Measurements from ENCODE around the gene USP32.

Gene USP32

DNA sequence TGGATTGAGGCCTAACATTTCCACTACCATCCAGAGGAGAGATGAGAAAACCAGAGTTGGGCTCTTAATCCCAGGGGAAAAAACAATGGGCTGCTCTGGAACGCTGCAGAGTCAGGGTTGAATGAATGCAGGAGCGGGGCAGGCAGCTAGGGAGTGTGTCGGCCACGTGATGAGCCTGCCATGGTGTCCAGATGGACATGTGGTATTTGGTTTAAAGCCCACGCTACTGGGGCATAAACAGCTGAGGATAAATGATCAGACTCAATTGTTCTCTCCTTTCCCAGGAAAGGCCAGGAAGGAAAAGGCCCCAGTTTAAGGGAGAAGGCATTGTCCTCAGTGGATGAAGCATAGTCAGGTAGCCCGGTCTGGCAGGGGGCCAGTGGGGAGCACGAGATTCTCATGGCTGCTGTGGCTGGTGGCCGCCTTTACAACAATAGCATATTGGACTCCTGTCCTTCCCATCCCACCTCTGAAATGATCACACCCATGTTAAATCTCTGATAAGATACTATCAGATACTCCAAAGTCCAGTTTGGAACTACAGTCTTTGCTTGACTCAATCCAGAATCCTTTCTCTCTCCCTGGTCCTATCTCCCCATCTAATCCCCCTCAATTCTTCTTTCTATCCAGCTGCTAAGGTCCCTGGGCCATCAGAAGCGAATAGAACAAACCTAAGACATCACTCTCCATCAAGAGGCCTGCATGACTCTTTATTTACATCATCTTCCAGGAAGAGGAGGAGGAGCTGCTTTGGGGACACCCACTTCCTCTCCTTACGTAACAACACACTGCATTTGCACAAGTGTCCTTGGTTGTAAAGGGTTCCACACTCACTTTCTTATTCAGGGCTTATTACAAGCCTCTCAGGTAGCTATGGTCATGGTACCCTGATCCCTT lies 221.8 kb downstream of the USP32 start:
- no peak for DNase-seq

DNA sequence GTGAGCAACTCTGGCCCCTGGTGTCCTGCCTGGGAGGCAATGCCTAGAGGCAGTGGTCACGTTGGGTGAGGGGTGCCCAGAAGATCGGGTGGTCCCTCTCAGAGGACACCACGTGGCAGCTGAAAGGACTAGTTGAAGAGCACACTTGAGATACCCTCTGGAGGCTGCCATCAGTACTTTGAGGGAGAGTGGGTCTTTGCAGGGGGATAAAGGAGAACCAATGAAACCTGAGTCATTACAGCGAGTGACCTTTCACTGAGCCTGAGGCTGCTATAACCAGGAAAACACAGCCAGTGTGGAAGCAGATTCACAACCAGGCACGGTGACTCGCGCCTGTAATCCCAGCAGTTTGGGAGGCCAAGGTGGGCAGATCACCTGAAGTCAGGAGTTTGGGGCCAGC lies 223.3 kb downstream of the USP32 start:
- DNase-seq: no peak

DNA sequence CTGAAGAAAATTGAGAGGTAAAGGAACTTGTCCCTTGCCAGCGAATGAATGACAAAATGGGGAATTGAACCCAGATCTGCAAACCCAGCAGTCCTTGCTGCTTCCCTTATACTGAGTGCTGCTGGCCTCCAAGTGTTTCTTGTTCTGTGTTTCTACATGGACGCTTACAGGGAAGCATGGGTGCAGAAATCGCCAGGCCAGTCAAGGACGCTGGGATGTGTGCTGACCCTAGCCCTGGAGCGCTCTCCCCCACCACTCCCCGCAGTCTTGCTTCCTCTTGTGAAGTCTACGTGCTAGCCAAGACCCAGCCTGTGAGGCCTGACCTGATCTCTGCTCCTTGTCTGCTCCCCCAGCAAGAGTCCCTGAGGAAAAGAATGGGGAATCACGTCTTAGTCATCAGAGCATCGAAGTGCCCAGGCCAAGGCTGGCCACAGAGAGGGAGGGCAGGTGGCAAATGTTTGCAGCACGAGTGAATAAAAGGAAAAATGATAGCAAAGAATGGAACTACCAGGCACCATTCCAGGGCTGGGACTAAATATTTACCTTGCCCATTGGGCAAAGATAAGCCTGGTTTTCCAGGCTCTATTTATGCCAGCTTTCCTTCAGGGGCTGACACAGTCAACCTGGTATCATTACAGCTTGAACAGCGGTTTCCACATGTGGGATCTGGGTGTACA lies 224.7 kb downstream of the USP32 start:
- no peak for DNase-seq

DNA sequence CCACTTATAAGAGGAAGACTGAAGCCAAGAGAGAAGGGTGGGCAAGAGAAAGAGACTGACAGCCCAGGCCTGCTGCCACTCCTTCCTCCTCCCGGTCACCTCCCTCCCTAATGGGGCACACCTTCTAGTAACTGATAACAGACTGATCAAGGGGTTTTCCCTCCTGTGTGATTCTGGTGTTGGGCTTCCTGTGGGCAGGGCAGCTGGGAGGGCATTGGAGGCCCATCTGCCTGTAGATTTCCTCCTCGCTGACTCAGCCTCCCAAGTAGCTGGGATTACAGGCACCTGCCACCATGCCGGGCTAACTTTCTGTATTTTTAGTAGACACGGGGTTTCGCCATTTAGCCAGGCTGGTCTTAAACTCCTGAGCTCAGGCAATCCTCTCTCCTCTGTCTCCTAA lies 226.0 kb downstream of the USP32 start:
- peak; percentile 31 for DNase-seq

DNA sequence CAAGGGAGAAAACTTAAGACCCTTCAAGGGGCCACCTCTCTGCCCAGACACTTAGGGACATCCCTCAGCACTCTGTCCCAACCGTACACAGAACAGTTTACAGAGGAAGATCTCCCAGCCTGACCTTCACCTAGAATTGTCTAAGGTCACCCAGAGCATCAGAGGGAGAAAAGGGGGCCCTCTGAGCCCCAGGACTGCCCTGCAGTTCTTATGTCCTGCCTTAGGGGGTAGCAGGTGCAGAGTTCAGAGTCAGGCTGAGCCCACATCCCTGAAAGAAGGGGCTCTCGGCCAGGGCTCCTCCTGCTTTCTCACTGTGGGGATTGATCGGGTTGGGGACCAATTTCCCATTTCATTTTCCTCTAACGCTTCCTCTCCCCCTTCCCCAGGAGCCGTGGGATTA lies 226.7 kb downstream of the USP32 start:
- DNase-seq: no peak

DNA sequence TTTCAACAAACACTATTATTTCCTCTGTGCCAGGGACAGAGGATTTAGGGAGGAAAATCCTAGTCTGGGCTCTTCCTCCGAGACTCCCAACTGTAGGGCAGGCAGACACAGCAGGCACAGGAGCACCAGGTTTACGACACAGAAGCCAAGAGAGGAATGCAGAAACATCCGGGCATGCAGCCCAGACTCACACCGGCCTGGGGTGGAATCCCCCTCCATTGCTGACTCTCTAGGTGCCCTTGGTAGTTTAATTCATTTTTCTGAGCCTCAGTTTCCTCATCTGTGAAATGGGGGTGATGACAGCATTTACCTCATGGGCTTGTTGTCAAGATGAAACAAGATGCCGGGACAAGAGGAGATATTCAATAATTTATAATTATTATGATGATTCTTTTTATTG lies 227.2 kb downstream of the USP32 start:
- no peak for DNase-seq

DNA sequence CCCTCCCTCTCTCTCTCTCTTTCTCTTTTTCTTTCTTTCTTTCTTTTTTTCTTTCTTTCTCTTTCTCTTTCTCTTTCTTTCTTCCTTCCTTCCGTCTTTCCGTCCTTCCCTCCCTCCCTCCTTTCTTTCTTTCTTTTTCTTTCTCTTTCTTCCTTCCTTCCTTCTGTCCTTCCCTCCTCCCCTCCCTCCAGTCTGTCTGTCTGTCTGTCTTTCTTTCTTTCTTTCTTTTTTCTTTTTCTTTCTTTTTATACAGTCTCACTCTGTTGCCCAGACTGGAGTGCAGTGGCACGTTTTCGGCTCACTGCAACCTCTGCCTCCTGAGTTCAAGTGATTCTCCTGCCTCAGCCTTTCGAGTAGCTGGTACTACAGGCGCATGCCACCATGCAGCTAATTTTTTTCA lies 227.8 kb downstream of the USP32 start:
- no peak for DNase-seq

DNA sequence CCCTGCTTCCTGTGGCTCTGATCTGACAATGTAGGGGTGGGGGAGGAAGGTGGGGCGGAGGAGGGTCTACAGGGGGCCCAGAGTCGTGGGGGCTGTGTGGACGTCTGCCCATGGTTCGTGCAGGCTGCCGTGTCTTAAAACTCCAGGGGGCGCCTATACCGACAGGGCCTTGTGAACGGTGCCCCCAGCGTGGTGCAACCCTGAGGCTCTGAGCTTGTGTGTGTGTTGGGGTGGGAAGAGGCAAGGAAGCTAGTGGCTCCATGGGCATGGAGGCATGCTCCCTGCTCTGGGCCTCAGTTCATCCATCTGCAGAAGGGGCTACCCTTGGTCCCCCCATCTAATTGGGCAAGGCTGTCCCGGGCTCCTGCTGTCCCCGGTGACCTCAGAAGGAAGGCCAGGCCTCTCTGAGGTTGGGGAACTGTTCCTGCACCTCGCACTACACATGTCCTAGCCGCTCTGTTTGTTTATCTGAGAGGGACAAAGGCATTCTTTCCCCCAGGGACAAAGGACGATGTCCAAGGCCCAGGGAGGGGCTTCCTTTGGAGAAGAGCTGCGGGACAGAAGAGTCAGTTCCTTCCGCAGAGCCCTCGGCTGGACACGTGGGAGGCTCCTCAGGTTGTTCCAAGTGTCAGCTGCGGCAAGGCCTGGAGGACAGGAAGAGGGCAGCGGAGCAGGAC lies 228.7 kb downstream of the USP32 start:
- DNase-seq: no peak

DNA sequence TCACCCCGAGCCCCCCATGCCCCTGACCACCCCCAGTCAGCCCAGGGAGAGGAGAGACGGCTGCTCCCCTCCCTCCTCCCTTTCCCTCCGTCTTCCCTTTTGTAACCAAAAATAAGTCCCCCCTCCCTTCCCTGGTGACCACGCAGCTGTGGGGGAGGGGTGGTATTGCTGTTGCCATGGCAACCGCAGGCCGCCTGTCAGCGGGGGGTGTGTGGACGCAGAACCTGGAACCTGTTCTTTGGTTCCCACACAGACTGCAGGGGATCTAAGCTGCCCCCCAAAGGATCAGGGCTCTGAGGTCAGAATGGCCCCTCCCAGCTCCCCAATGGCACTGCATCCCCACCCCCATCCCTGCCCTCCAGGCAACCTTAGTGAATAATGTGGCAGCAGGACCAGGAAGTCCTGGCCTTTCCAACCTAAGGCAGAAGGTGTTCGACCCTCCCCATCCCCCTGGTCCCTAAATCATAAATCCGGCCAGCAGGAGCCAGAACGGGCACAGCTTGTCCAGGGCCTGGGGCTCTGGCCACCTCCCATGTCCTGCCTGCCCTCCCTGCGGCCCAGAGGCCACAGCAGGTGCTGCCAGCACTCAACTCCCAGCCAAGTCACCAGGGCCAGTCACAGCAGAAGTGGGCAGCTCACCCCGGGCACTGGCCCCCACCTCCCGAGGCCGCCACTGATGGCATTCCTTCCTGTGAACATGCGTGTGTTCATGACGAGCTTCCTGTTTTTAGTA lies 230.2 kb downstream of the USP32 start:
- peak; percentile 59 for DNase-seq

DNA sequence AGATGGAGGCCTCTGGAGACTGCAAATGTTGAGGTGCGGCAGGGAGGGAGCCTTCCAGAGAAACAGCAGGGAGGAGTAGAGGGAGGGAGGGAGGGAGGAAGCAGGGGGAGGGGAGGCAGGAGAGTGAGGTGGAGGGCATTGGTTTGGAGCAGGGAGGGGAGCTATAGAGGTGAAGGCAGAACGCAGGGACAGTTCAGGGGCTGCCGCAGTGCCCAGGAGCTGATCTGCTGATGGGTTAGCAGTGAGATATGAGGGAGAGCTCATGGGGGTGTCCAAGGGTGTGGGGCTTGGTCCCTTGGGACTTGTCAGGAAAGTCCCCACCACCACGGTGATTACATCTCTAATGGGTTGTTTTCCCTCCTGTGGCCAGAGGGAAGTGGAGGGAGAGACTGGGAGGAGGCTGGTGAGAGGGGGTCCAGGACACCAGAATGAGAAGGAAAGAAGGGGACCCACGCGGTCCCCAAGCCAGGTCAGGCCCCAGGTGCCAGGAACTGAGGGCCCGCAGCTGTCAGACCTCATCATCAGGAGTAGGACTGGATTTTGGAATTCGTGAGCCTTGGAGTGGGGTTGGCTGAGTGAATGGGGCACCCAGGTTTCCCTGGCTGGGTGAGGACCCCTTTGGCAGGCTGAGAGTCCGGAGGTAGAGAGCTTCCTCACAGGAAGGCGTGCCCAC lies 231.0 kb downstream of the USP32 start:
- DNase-seq: no peak

DNA sequence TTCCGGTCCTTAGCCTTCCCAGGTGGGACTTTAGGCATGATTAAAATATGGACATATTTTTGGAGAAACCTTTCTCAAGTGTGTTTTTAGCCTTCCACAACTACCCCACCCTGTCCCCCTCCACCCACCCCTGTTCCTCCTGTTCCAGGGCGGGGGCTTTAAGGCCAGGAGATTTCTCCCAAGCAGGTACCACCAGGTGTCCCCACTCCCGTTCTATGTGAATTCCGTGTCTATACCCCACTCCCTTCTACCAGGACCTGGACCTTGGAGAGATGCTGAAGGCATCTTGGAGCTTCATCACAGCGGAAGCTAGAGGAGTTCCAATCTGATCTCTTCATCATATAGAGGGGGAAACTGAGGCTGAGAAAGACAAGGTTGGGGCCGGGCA lies 232.5 kb downstream of the USP32 start:
- no peak for DNase-seq

DNA sequence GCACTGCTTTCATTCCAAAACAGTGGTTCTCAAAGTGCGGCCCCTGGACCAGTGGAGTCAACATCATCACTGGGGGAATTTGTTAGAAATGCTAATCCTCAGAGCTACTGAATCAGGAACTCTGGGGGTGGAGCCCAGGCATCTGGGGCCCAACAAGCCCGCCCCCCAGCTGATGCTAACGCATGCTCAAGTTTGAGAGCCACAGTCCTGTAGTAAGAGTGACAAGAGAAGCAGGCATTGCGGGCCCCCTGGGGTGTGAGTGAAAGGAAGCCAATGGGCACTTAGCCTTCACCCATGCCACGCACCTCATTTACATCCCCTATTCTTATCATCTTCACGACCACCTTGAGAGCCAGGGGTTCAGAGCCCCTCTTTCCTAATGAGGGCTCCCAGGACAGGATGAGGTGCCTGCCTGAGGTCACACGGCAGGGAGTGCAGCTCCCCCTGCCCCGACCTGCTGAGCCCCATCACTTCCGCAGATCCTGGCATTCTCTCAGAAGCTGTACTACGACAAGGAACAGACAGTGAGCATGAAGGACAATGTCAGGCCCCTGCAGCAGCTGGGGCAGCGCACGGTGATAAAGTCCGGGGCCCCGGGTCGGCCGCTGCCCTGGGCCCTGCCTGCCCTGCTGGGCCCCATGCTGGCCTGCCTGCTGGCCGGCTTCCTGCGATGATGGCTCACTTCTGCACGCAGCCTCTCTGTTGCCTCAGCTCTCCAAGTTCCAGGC lies 233.0 kb downstream of the USP32 start:
- DNase-seq: peak; percentile 44

DNA sequence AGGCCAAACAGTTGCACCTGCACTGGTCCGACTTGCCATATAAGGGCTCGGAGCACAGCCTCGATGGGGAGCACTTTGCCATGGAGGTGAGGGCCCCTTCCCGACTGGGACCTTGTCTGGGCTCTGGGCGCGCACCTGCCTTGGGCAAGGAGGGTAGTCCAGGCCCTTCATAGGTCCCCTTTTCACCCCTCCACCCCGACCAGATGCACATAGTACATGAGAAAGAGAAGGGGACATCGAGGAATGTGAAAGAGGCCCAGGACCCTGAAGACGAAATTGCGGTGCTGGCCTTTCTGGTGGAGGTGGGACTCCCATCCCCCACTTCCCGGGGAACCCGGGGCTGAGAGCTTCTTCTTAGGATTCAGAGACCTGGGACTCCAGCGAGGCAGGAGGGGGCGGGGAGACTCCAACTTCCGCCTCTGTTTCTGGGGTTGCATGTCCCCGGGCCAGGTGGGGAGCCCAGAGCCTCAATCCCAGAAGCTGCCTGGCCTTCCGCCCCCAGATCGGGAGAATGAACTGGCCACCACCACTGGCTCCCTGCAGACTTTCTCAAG lies 234.4 kb downstream of the USP32 start:
- no peak for DNase-seq

DNA sequence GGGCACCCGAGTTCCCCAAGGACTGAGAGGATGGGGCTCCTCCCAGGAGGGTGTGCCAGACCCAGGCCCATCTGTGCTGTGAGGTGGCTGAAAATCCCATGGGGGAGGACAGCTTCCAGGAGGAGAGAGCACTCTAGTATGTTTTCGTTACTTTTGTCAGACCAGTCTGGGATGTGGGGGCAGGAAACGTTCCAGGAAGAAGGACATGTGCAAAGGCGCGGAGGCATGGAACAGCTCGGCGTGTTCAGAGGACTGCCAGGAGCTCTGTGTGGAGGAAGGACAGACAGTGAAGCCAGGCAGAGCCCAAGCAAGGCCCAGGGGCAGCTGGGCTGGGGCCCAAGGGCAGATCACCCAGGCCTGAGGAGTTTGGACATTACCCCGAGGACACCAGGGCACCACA lies 235.2 kb downstream of the USP32 start:
- DNase-seq: no peak

DNA sequence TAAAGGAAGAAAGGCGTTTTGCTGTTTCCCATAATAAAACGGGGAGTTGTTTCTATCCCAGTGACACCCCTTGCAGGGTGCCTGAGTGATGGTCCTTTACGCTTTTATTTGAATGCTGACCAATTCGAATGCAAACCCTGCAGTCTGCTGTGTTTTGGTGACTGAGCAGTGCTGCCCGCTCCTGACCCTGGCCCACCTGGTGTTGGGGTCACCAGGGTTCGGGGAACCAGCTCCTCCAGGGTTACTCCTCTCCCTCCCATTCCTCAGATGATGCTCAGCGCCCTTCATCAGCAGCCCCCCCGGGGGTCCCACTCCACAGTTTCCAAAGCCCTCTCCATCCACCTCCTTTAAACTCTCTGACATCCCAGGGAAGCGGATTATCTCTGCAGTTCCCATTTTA lies 236.1 kb downstream of the USP32 start:
- DNase-seq: no peak

DNA sequence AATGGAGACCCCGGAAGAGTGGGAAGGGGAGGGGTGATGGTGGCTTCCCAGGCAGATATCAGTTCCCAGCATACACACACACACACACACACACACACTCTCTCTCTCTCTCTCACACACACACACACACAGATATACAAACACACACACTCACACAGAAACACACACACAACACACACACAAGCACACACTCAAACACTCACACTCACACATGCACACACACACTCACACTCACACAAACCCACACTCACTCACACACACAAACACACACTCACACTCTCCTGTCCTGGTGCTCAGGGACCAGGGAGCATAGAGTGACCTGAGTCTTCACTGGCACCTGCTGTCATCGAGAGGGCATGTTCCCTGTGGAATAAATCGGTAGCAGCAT lies 236.5 kb downstream of the USP32 start:
- DNase-seq: no peak

DNA sequence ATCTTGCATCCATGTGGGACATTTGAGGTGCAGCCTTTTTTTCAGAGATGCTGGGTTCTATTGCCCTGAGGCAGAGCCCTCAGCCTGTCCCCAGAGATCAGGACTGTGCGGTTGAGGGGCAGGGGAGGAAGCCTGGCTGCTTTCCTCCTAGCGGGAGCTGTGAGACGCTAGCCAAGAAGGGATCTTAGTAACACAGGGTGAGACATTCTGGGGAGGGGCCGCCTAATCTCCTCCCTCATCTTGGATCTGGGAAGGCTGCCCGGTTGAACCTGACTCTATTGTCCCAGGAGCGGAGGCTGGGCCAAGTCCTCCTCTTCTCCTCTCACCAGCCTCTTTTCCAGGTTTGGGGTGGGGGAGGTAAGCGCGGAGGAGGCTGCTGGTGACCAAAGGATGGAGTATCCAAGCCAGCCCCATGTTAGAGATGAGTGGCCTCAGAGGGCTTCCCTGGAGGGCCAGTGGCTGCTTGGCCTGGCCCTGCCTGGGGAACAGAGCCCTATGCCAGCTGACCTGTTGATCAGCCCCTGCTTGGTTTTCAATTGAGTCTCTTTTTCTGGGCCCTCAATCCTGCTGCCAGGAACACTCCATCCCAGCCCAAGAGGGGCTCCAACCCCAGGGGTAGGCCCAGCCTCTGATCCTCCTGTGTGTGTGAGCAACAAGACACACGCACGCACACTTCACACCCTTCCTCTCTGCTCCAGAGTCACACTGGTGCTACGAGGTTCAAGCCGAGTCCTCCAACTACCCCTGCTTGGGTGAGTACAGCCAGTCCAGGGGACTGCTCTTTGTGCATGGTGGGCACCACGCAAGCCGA lies 237.1 kb downstream of the USP32 start:
- no peak for DNase-seq

DNA sequence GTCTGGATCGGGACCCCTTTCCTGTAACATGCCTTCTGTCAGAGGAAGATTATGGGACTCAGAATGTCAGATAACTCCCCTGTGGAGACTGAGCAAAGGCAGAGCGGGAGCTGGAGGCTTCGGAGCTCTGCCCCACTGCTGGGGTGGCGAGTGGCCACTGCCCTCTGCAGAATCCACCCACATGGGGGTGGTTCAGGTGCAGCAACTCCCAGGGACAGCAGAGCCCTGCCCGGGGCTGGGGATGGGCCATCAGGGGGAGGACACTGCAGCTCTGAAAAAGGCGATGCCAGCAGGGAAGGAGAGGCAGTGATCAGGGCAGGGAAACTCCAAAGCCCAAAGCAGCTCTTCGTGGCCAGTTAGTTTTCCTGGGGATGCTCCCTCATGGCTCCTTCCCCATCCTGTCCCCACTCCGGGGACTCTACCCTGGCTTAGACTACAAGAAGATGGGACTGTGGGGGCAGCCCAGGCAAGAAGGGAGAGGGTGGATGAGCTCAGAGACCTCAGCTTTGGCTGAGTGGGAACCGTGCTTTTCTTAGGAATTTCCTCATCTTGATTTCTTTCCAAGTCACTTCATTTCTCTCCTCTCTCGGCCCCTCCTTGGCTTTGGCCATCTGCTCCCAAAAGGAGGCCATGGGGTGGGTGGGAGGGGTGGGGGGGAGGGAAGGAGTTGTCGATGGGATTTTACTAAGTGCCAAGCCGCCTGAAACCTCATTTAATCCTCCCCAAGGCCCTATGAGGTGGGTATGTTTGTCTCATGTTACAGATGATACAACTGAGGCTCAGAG lies 238.1 kb downstream of the USP32 start:
- no peak for DNase-seq

DNA sequence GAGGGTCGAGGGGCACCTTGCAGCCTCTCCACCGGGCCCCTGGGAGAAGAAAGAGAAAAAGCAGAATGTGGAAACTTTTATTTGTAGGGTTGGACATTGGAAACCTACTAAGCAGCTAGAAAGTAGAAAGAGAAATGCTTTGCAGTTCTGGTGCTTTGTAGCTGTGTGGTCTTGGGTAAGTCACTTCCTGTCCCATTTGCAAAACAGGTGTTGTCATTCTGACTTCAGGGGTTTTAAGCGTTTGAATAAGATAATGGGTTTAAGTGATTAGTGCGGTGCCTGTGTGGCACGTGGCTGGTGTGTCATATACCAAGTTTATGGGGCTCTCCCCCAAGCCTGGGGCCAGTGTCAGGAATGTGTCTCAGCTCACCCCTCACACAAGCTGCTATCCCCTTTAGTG lies 240.6 kb downstream of the USP32 start:
- DNase-seq: no peak
